Bronchial epithelial cell (primary cell): ENCODE data around the gene NUDCD3. TPM values are rescaled to one million over a fixed set of nuclear protein-coding genes. Genes with fewer than 3 reads are reported as not detected.
A peak's percentile ranks its signal among the peaks of the same experiment; 100 is the strongest.

ENCODE experiments used
- DNase-seq: peaks from one replicate; pipeline ENCODE4 v3.0.0-alpha.2; 2010; ENCODE audit warnings: low read depth
- FAIRE-seq: peaks from 2 replicates; lab custom pipeline; 2011; peaks lifted over from hg19 to GRCh38; lab: Jason Lieb, UNC
- H3K27me3 ChIP-seq: 2 replicates; pipeline ENCODE4 v1.5.1; 2011; ENCODE audit warnings: low read length; ENCODE audit not compliant: control insufficient read depth, insufficient read depth
- H3K36me3 ChIP-seq: 2 replicates; pipeline ENCODE4 v1.5.1; 2011; ENCODE audit warnings: low read length; ENCODE audit not compliant: control insufficient read depth, insufficient read depth
- H3K4me3 ChIP-seq: 2 replicates; pipeline ENCODE4 v1.5.1; 2011; ENCODE audit warnings: mild to moderate bottlenecking, low read depth, low read length, control low read depth
- CTCF ChIP-seq: IDR thresholded peaks from 2 replicates; pipeline ENCODE4 v1.5.1; 2011; ENCODE audit warnings: mild to moderate bottlenecking, moderate library complexity, low read length, control low read depth, inconsistent platforms; ENCODE audit not compliant: insufficient read depth, severe bottlenecking
- total RNA-seq: library from RNA; depleted of rRNA; stranded (reverse); fragments of >200 nt; gene quantifications from 2 replicates; pipeline ENCODE4 v1.2.1, GENCODE V29; 2014

The NUDCD3 gene
- total RNA-seq, 1 donor from 2014 or later, result 59.0 TPM

DNA sequence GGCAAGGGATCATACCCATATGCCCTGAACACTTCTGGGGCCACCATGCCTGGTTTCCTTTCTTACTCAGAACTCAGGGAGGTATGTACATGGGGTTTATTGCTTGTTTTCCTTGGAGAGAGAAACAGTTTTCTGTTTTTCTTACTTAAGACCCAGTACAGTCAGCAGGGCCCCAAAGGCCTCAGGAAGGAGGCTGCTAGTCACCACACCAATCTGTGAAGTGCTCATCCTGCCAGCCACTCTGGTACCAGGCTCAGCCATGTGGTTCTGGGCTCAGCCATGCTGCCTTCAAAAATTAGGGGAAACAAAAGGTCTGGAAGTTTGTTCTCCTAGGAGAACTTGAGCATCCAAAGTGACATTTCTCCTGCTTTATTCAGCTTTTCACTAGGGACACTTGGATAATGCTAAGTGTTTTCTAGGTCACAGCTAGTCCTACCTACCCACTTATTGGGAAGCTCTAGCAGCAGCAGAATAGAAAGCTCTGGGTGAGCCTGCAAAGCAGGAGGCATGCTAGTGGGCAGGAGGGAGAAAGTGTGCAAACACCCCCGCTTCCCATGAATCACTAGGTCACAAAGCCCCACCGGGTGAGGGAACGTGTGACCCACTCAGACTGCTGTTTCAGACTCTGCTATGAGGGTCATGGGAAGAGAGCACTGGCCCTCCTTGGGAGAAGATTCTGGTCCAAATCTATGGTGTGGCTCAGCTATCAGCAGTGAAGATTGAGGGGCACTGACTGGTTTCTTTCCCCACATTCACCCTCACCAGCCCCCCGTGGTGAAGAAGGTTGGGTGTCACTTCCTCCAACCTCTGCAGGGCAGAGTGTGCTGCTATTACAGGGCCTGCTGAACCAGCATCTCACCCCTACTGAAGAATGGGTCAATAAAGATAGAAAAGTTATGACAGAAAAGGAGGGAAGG is 23.9 kb downstream of the NUDCD3 start:
- Histone ChIP-seq H3K4me3 (no peak overlapping the region), H3K27me3 (no peaks in the 10 kb centered on the region), H3K36me3 (peaks cover 11% of the 10 kb centered on the region)
- FAIRE-seq (no peak), DNase-seq (no peak)
- no peak for TF ChIP-seq CTCF

- FAIRE-seq, result no peak
- TF ChIP-seq CTCF, result no peak
These were observed 25.0 kb downstream of the NUDCD3 start for GRCh38 chr7:44465490-44465889.

GRCh38 chr7:44463169-44463808 is 27.2 kb downstream of the NUDCD3 start:
- peak; percentile 9 for TF ChIP-seq CTCF
- no peak for FAIRE-seq
- H3K4me3 ChIP-seq, result no peak overlapping the region
- peaks cover 6% of the 10 kb centered on the region for H3K36me3 ChIP-seq
- peak; percentile 22 for DNase-seq
- H3K27me3 ChIP-seq, result no peaks in the 10 kb centered on the region

More at GRCh38 chr7:44465490-44465889, 25.0 kb downstream of the NUDCD3 start:
- no peak for DNase-seq
- no peak overlapping the region for H3K4me3 ChIP-seq
- H3K27me3 ChIP-seq, result no peaks in the 10 kb centered on the region
- H3K36me3 ChIP-seq, result peaks cover 9% of the 10 kb centered on the region

- no peak for TF ChIP-seq CTCF
- Histone ChIP-seq H3K36me3 (peaks cover 4% of the 10 kb centered on the region), H3K27me3 (no peaks in the 10 kb centered on the region), H3K4me3 (no peak overlapping the region)
- DNase-seq (peak; percentile 76), FAIRE-seq (no peak)
These were observed 29.1 kb downstream of the NUDCD3 start for GRCh38 chr7:44461387-44461786.

- no peak overlapping the region for H3K4me3 ChIP-seq
- FAIRE-seq (no peak), DNase-seq (peak; percentile 15)
- no peak for TF ChIP-seq CTCF
- peaks cover 5% of the 10 kb centered on the region for H3K36me3 ChIP-seq
- no peaks in the 10 kb centered on the region for H3K27me3 ChIP-seq
These were observed 30.1 kb downstream of the NUDCD3 start for GRCh38 chr7:44460325-44460724.
